K562 (cell line): ENCODE results near the gene INTS2. TPM values are rescaled to one million over a fixed set of nuclear protein-coding genes. Genes with fewer than 3 reads are reported as not detected.

Experiments used
- BRCA1 ChIP-seq, 2 experiments: fragments of 450-650 bp in 1 of 2; sonication (generic) in 1 of 2; formaldehyde crosslinking in 1 of 2; IDR thresholded peaks; 2 replicates each; pipeline versions ENCODE4 v1.5.0 to v1.6.1; 2017 to 2020; ENCODE audit warnings: mild to moderate bottlenecking in 1 of 2, missing genetic modification reagents in 1 of 2
- CBX8 ChIP-seq: fragments of 200-600 bp; sonication (generic); IDR thresholded peaks from 2 replicates; pipeline ENCODE4 v1.6.1; 2012; ENCODE audit warnings: borderline replicate concordance, mixed run types, low read depth, mild to moderate bottlenecking, moderate library complexity, mixed read lengths, low read length, control low read depth, inconsistent platforms; ENCODE audit not compliant: poor library complexity, severe bottlenecking; ENCODE audit errors: extremely low read depth
- ETV1 ChIP-seq: fragments of 450-650 bp; conservative IDR thresholded peaks from 2 replicates; pipeline ENCODE4 v1.6.1; 2016; ENCODE audit warnings: missing genetic modification characterization, control low read depth, low read depth, missing compliant biosample characterization
- MCM7 ChIP-seq, 2 experiments: fragments of 450-650 bp; IDR thresholded peaks; 2 replicates each; pipeline ENCODE4 v1.6.1; 2016 to 2018
- POLR2H ChIP-seq: IDR thresholded peaks from 2 replicates; pipeline ENCODE4 v1.6.1; 2016; ENCODE audit warnings: missing genetic modification characterization, low read depth, mild to moderate bottlenecking, control low read depth, missing compliant biosample characterization, moderate library complexity
- POU5F1 ChIP-seq: fragments of 150-350 bp; IDR thresholded peaks from 2 replicates; pipeline ENCODE4 v1.6.1; 2014; ENCODE audit warnings: borderline replicate concordance, low read length, low read depth, mild to moderate bottlenecking; ENCODE audit not compliant: partially characterized antibody
- RBM34 ChIP-seq: fragments of 200-400 bp; formaldehyde crosslinking; IDR thresholded peaks from 2 replicates; pipeline ENCODE4 v1.6.1; 2018; ENCODE audit warnings: low read length, borderline replicate concordance; ENCODE audit not compliant: insufficient read depth
- SAP30 ChIP-seq: fragments of 200-600 bp; sonication (generic); IDR thresholded peaks from 2 replicates; pipeline ENCODE4 v1.6.1; 2012; ENCODE audit warnings: borderline replicate concordance, low read depth, mild to moderate bottlenecking, moderate library complexity, low read length, control low read depth, inconsistent platforms; ENCODE audit not compliant: insufficient read depth, poor library complexity, severe bottlenecking
- TEAD1 ChIP-seq, 2 experiments: fragments of 450-650 bp in 1 of 2; sonication (generic) in 1 of 2; formaldehyde crosslinking; IDR thresholded peaks; 2 replicates each; pipeline versions ENCODE4 v1.4.0 to v1.8.0; 2020 to 2022; ENCODE audit warnings: mild to moderate bottlenecking in 2 of 2, missing genetic modification reagents in 1 of 2
- ZBTB43 ChIP-seq: sonication (generic); formaldehyde crosslinking; IDR thresholded peaks from 2 replicates; pipeline ENCODE4 v1.8.0; 2023; ENCODE audit warnings: mild to moderate bottlenecking, missing genetic modification reagents
- ZKSCAN1 ChIP-seq: fragments of 150-350 bp; IDR thresholded peaks from 2 replicates; pipeline ENCODE4 v1.6.1; 2016; ENCODE audit warnings: low read depth, low read length
- ZNF12 ChIP-seq: sonication (generic); formaldehyde crosslinking; IDR thresholded peaks from 2 replicates; pipeline ENCODE4 v1.4.0; 2020; ENCODE audit warnings: mild to moderate bottlenecking, missing genetic modification reagents
- ZNF232 ChIP-seq: sonication (generic); formaldehyde crosslinking; IDR thresholded peaks from 2 replicates; pipeline ENCODE4 v1.8.0; 2022; ENCODE audit warnings: mild to moderate bottlenecking, missing genetic modification reagents
- ZNF282 ChIP-seq: sonication (generic); formaldehyde crosslinking; IDR thresholded peaks from 2 replicates; pipeline ENCODE4 v1.8.1; 2023; ENCODE audit warnings: missing genetic modification reagents
- ZNF407 ChIP-seq: fragments of 450-650 bp; IDR thresholded peaks from 2 replicates; pipeline ENCODE4 v1.6.1; 2016; ENCODE audit warnings: low read depth
- ZNF586 ChIP-seq: fragments of 450-650 bp; formaldehyde crosslinking; conservative IDR thresholded peaks from 2 replicates; pipeline ENCODE4 v1.4.0; 2020; ENCODE audit warnings: mild to moderate bottlenecking, moderate library complexity
- polyA plus RNA-seq, 8 experiments: library from polyadenylated mRNA; depleted of rRNA in 4 of 8; stranded (reverse) in 5 of 8; unstranded in 3 of 8; fragments of >200 nt; fragmentation: Nextera tagmentation in 2 of 8; fragmentation: Illumina TruSeq in 1 of 8; extraction: Ambion mirVana in 2 of 8; extraction: Trizol in 1 of 8; gene quantifications; 2 replicates each; pipeline versions ENCODE4 v1.2.1 to v1.2.3, GENCODE V29; 2011 to 2014; ENCODE audit warnings: inconsistent platforms in 1 of 8, missing spikeins in 1 of 8
- total RNA-seq, 7 experiments: library from RNA; depleted of rRNA in 6 of 7; stranded (reverse); fragments of >200 nt in 6 of 7; fragmentation: Illumina TruSeq in 2 of 7; extraction: Trizol in 2 of 7; gene quantifications; 2 replicates each; pipeline versions ENCODE4 v1.2.1 to v1.2.3, GENCODE V29; 2011 to 2021; ENCODE audit warnings: low replicate concordance in 1 of 7

INTS2 gene
- total and polyA plus RNA-seq, 9 of the 15 experiments (the other 6 are each of a cell fraction or from before 2014, with no cell fraction given) = 4.8 to 24.7 (median 12.8) TPM

- TF ChIP-seq ZNF407 (peak; percentile 96), POU5F1 (peak; percentile 63), CBX8 (no peak), ZNF232 (CRISPR knock-in tag) (peak; percentile 85; the same call in 1 of the 2 replicates), POLR2H (tag) (peak; percentile 91), BRCA1 (IDR thresholded peaks at IDR 0.05) (no peak), BRCA1 (CRISPR knock-in tag; IDR thresholded peaks at IDR 0.05) (peak; percentile 63; the same call in 1 of the 2 replicates), MCM7 (IDR thresholded peaks at IDR 0.05) (0 out of 4 replicates have a peak, but pooled peaks of 1 of the 2 experiments have one; percentile 72), ZNF586 (no peak), RBM34 (no peak), SAP30 (peak; percentile 93), ZBTB43 (CRISPR knock-in tag) (0 out of 2 replicates have a peak, but pooled peaks have one; percentile 52), ZNF282 (CRISPR knock-in tag) (peak; percentile 73; the same call in 1 of the 2 replicates), ZKSCAN1 (peak; percentile 56; the same call in 1 of the 2 replicates), ETV1 (tag) (peak; percentile 72), ZNF12 (CRISPR knock-in tag) (peak; percentile 56; the same call in 1 of the 2 replicates), TEAD1 (CRISPR knock-in tag; IDR thresholded peaks at IDR 0.05) (peak in 1 of 2 experiments; percentile 56; a peak in 1 of 4 replicates)
These were observed at the start of gene INTS2 (continued) for GRCh38 chr17:61927208-61928100.
